ENCODE measurements around the gene SH2D3C.

DNA sequence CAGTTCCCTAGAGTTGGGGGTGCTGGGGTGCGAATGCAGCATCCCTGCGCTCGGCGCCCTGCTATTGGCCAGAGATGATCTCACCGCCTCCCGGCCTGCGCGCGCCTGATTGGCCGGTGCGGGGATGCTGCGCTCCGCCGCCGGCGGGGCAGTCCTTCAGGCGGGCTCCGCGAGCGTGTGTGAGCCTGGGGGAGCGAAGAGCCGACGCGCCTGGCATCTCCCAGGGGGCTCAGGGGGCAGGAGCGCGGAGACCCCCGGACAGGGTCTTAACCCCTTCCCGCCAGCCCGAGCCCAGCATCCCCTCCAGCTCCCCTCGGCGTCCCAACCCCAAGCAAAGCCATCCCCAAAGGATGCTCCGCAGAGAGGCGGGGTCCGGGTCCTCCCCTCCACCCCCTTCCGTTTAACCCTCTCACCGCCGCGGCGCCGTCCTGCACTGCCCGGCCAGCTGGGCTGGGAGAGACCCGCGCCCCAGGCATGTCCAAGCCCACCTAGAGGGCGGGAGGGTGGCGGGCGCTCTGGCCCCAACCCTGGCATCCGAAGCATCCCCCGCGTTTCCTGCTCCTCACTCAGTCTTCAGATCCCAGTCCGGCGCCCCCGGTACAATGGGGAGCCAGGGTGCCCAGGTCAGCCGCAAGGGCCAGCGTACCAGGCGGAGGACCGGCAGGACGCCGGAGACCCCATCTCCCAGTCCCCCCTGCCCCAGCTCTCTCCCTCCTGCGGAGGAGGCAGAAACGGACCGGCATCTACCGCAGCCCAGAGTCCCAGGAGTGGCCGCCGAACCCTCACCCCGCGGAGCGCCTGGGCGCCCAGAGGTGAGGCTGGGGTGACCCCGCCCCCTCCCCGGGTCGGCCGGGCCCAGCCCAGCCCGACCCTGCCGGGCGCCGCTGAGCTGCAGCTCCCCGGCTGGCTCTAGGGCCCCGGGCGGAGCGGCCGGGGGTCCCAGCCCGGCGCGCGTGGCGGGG lies 24.1 kb downstream of the SH2D3C start:
- TF ChIP-seq RFX5 (IDR thresholded peaks at IDR 0.05; ENCODE audit: low read depth, low read length) (no peak), BHLHE40 (IDR thresholded peaks at IDR 0.05; ENCODE audit: low read depth, low read length) (no peak)

Data from IMR-90 (cell line).